SK-N-SH treated with all-trans-retinoic acid at 6 μM for 48 hours (cell line): ENCODE results near the gene RAB27A.

Source experiments
- CSDC2 ChIP-seq: fragments of 250-450 bp; sonication (Bioruptor Pico); IDR thresholded peaks from 2 replicates; pipeline ENCODE4 v1.5.0; 2020; ENCODE audit warnings: mild to moderate bottlenecking, moderate library complexity
- SNAI2 ChIP-seq: fragments of 250-450 bp; sonication (Bioruptor Pico); IDR thresholded peaks from 2 replicates; pipeline ENCODE4 v1.5.0; 2020; ENCODE audit warnings: mild to moderate bottlenecking, moderate library complexity
- TCF4 ChIP-seq: fragments of 250-450 bp; sonication (Bioruptor Pico); IDR thresholded peaks from 2 replicates; pipeline ENCODE4 v1.8.0; 2021; ENCODE audit warnings: mild to moderate bottlenecking, moderate library complexity, borderline replicate concordance

- TF ChIP-seq SNAI2 (no peak), CSDC2 (no peak), TCF4 (CRISPR knock-in tag) (no peak)
These were observed 41.7 kb downstream of the RAB27A start for GRCh38 chr15:55247766-55248427.
